ENCODE results near the gene GOSR1.
"Not testable (repeated sequence)": the region's sequence is repeated elsewhere in the genome, so short reads cannot be mapped to it uniquely, and the experiment has no call there.

Gene GOSR1

DNA sequence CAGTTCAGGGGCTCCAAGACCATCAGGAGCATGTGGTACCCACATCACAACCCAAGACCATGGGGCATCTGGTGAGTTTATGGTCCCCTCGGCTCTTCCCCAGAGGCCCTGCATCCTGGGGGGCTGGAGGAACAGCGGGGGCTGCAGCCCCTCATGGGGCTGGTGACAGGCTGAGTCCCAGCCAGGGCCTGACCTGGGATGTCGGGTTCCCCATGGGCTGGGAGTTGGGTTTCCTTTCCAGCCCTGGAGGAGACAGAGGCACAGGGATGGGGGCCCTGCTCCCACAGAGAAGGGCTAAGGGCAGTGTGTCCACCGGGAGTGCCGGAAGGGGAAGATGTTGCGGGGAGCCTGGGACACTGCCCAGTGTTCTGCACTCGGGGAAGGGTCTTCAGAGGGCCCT, 82.4 kb downstream of the GOSR1 start:
- in situ Hi-C loops (cut with MboI; ENCODE audit: low pct_unique_long_range_greater_than_20kb, low sequenced_read_pairs, unreplicated experiment) = no loop called here
- TF ChIP-seq, protein P1, sequence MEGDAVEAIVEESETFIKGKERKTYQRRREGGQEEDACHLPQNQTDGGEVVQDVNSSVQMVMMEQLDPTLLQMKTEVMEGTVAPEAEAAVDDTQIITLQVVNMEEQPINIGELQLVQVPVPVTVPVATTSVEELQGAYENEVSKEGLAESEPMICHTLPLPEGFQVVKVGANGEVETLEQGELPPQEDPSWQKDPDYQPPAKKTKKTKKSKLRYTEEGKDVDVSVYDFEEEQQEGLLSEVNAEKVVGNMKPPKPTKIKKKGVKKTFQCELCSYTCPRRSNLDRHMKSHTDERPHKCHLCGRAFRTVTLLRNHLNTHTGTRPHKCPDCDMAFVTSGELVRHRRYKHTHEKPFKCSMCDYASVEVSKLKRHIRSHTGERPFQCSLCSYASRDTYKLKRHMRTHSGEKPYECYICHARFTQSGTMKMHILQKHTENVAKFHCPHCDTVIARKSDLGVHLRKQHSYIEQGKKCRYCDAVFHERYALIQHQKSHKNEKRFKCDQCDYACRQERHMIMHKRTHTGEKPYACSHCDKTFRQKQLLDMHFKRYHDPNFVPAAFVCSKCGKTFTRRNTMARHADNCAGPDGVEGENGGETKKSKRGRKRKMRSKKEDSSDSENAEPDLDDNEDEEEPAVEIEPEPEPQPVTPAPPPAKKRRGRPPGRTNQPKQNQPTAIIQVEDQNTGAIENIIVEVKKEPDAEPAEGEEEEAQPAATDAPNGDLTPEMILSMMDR (IDR thresholded peaks at IDR 0.05; ENCODE audit: extremely low read depth, insufficient read depth, missing control alignments) = no peak
- DNase-seq (ENCODE audit: low spot score) = no peak

DNA sequence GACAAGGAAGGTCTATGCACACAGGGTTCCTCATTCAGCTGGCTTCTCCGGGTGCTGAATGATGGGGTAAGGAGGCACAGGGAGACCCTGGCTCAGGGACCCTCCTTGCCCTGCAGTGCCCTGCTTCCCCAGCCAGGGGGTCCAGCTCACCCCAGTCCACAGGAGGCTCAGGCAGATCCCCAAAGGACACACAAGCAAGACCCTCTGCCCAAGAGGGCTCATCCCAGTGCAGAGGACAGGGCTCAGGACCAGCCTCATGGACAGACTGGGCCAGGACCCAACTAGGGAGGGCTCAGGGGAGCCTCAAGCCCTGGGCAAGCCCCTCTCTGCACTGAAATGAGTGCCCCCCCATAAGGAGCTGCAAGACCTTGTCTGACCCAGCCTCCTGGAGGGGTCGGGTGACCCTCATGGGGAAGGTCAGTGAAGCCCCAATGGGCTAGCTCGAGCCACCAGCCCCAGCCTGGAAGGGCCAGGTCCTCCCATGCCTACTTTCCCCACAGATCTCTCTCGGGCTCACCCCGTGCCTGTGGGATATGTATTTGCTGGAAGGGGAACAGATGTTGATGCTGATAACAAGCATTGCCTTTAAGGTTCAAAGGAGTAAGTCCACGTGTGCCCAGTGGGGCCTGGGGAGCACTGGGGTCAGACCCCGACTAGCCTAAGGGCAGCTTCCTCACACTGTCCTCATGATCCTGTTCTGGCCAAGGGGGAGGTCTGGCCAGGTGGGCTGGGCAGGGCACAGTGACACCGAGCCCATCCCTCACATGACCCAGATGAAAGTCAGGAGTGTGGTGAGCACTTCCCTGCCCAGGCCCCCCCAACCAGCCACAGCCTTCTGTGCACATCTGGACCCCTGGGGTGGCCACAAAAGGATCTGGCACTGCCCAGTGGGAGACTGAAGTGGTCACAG, 83.2 kb downstream of the GOSR1 start:
- in situ Hi-C loops (cut with MboI; ENCODE audit: low pct_unique_long_range_greater_than_20kb, low sequenced_read_pairs, unreplicated experiment); DNase-seq (ENCODE audit: low spot score): not testable (repeated sequence)

DNA sequence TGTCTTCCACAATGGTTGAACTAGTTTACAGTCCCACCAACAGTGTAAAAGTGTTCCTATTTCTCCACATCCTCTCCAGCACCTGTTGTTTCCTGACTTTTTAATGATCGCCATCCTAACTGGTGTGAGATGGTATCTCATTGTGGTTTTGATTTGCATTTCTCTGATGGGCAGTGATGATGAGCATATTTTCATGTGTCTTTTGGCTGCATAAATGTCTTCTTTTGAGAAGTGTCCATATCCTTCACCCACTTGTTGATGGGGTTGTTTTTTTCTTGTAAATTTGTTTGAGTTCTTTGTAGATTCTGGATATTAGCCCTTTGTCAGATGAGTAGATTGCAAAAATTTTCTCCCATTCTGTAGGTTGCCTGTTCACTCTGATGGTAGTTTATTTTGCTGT, 84.6 kb downstream of the GOSR1 start:
- in situ Hi-C loops (cut with MboI; ENCODE audit: low pct_unique_long_range_greater_than_20kb, low sequenced_read_pairs, unreplicated experiment); DNase-seq (ENCODE audit: low spot score): not testable (repeated sequence)

DNA sequence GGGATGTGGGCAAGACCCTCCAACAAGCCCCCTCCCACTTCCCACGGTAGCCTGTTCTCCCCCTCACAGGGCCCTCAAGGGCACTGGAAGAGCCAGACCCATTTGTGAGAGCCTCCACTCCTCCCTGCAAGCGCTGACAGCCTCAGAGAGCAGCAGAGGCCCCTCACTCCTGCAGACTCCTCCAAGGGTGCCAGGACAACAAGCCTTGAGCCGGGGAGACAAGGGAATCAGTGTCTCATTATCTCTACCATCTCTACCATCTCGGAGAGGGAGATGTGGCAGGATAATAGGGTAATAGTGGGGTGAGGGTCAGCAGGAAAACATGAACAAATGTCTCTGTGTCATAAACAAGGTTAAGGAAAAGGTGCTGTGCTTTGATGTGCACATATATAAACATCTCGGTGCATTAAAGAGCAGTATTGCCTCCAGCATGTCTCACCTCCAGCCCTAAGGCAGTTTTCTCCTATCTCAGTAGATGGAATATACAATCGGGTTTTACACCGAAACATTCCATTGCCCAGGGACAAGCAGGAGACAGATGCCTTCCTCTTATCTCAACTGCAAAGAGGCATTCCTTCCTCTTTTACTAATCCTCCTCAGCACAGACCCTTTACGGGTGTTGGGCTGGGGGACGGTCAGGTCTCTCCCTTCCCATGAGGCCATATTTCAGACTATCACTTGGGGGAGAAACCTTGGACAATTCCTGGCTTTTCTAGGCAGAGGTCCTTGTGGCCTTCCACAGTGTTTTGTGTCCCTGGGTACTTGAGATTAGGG, 86.1 kb downstream of the GOSR1 start:
- DNase-seq (ENCODE audit: low spot score); in situ Hi-C loops (cut with MboI; ENCODE audit: low pct_unique_long_range_greater_than_20kb, low sequenced_read_pairs, unreplicated experiment): not testable (repeated sequence)

DNA sequence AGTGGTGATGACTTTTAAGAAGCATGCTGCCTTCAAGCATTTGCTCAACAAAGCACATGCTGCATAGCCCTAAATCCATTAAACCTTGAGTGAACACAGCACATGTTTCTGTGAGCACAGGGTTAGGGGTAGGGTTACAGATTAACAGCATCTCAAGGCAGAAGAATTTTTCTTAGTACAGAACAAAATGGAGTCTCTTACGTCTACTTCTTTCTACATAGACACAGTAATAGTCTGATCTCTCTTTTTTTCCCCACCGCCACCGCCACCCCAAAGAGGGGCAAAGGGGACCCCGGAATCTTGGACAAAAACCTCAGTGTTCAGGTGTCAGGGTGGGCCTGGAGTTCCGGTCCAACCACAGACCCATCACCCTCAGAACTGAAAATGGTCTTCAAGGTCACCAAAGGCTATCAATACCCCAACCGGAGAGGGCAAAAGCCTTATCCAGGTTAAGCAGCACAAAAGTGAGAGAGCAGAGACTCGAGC, 86.7 kb downstream of the GOSR1 start:
- in situ Hi-C loops (cut with MboI; ENCODE audit: low pct_unique_long_range_greater_than_20kb, low sequenced_read_pairs, unreplicated experiment); DNase-seq (ENCODE audit: low spot score): not testable (repeated sequence)

DNA sequence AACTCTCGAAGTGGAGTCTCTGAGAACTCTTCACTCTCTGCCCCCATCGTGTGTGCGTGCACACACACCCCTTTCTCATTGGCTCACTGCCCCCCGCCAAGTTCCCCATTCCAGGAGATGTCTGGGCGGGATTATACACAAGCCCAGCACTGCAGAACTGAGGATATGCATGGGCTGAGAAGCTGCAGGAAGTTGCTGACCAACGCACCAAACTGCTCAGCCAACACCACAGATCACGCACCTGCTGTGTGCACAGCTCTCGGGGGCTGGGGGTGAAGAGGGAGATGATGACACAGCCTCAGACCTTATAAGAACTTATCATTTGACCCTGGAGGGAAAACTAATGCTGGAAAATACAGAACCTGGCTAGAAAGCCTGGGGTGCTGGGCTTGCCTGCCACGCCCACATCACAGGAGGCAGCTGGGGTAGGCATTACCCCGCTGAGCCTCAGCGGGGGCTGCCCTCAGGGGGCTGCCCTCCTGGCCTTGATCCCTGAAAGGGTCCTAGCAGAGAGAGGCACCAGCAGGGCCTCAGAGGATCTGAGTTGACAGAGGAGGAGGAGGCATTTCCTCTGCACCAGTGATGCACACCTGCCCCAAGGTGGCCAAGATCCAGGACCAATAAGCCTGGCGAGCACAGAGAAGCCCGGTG, 87.3 kb downstream of the GOSR1 start:
- in situ Hi-C loops (cut with MboI; ENCODE audit: low pct_unique_long_range_greater_than_20kb, low sequenced_read_pairs, unreplicated experiment); DNase-seq (ENCODE audit: low spot score): not testable (repeated sequence)

DNA sequence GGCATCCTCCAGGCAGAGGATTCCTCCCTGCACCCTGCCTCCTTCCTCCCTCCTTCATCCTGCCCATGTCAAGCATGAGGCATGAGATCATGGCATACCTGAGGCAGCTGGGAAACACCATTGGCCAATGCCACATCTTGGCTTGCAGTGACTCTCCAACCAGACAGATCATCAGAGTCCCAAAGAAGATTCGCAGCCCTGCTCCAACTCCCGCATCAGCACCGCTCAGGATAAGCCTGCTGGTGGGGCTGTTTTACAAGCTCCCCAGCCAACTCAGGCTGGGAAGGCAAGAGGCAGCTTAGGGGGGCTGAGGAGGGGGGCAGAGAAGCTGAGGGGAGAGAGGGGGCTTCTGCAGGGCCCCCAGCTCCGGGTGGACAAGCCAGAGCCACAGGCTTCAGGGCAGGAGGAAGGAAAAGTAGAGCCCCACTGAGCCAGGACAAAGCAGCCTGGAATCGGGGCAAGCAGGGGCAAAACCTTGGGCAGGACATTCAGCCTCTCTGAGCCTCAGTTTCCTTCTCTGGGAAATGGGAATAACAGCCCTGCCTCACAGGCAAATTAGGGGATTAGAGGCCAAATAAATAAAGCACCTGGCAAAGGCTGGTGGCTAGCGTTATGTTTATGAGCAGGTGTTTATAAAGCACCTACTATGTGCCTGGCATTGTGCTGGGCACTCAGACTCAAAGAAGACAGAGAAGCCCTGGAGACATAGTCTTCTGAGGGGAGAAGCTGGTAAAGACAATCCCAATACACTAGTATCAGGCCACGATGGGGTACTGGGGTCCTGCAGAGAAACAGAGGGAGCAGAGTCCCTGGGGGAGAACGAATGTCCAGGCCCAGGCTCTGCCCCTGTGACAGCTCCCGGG, 88.1 kb downstream of the GOSR1 start:
- in situ Hi-C loops (cut with MboI; ENCODE audit: low pct_unique_long_range_greater_than_20kb, low sequenced_read_pairs, unreplicated experiment) = no loop called here
- TF ChIP-seq, protein P1 (IDR thresholded peaks at IDR 0.05; ENCODE audit: extremely low read depth, insufficient read depth, missing control alignments) = no peak
- no peak for DNase-seq (ENCODE audit: low spot score)

DNA sequence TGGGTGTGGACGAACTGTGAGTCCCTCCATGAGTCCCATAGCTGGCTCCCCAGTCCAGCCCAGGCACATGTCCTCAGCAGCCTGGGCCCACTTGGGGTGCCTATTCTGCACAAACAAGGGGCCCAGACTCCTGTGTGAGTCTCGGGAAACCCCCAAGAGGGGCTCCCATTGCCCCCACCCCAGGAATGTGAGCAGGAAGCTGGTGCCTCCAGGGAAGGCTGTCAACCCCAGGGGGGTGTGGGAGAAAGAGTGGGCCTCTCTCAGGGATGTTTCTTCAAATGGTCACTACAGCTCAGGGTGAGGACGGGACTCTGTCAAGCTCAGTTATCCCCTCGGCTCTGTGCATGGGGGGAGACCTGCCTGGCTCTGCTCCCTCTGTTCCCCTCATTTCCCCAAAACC, 88.9 kb downstream of the GOSR1 start:
- in situ Hi-C loops (cut with MboI; ENCODE audit: low pct_unique_long_range_greater_than_20kb, low sequenced_read_pairs, unreplicated experiment); DNase-seq (ENCODE audit: low spot score): not testable (repeated sequence)

DNA sequence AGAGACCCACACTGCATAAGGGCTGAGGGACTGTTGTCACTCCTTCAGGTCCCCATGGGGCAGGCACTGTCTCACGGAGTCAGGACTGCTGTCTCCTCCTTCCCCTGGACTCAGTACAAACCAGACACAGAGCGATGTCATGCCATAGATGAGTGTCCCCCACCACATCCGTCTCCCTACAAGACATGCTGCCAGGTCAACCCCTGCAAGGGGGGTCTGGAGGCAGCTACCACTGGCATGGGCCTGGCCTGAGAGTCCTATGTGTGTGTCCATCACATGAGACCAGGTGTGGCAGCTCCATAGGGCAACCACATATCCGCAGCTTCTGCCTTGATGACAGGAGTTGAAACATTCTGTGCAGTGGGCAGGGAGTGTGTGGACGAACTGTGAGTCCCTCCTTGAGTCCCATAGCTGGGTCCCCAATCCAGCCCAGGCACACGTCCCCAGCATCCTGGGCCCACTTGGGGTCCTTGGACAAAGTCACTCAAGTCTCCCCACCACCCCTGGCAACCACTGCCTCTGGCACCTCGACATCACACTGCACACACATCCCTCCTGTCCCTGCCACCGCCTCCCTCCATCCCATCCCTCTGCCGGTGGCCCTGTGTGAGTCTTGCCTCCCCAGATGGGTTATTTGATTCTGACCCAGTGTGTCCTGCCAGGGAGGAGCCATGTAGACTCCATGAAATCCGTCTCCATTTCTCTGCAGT, 89.5 kb downstream of the GOSR1 start:
- DNase-seq (ENCODE audit: low spot score); in situ Hi-C loops (cut with MboI; ENCODE audit: low pct_unique_long_range_greater_than_20kb, low sequenced_read_pairs, unreplicated experiment): not testable (repeated sequence)

All from GM13977 (cell line).